NT2/D1 (cell line): Measurements from ENCODE around the gene SLC7A6OS.

ENCODE experiments used
- SUZ12 ChIP-seq: IDR thresholded peaks from 2 replicates; pipeline ENCODE4 v1.6.1; 2011; ENCODE audit not compliant: insufficient read length, insufficient read depth; ENCODE audit errors: extremely low read depth
- YY1 ChIP-seq: IDR thresholded peaks from 2 replicates; pipeline ENCODE4 v1.6.1; 2011; ENCODE audit not compliant: insufficient read length, insufficient read depth
- ZNF274 ChIP-seq: IDR thresholded peaks from 2 replicates; pipeline ENCODE4 v1.6.1; 2011; ENCODE audit warnings: mild to moderate bottlenecking, low read depth, low read length

- TF ChIP-seq SUZ12, result no peak
- TF ChIP-seq ZNF274, result no peak
- TF ChIP-seq YY1, result no peak
Measured at GRCh38 chr16:68288252-68288650, 22.5 kb downstream of the SLC7A6OS start.
